GM06990 (cell line): ENCODE data around the gene NLGN3.

ENCODE experiments used
- DNase-seq: peaks from one replicate; pipeline ENCODE4 v3.0.0-alpha.2; 2011; ENCODE audit not compliant: insufficient read length; ENCODE audit errors: extremely low read depth
- H3K27me3 ChIP-seq: replicated peaks from 2 replicates; pipeline ENCODE4 v1.6.0; 2011; ENCODE audit warnings: low read length; ENCODE audit not compliant: control insufficient read depth, insufficient read depth
- H3K36me3 ChIP-seq: 2 replicates; pipeline ENCODE4 v1.5.1; 2011; ENCODE audit warnings: low read length; ENCODE audit not compliant: control insufficient read depth, insufficient read depth
- H3K4me3 ChIP-seq: replicated peaks from 2 replicates; pipeline ENCODE4 v1.5.1; 2011; ENCODE audit warnings: low read depth, mild to moderate bottlenecking, control low read depth, low read length
- TF ChIP-seq, protein P1 (sequence below): IDR thresholded peaks from 2 replicates; pipeline ENCODE4 v1.5.1; 2011; ENCODE audit warnings: low read length, control low read depth, mild to moderate bottlenecking, inconsistent platforms; ENCODE audit not compliant: insufficient read depth, poor library complexity, severe bottlenecking

NLGN3 gene

DNA sequence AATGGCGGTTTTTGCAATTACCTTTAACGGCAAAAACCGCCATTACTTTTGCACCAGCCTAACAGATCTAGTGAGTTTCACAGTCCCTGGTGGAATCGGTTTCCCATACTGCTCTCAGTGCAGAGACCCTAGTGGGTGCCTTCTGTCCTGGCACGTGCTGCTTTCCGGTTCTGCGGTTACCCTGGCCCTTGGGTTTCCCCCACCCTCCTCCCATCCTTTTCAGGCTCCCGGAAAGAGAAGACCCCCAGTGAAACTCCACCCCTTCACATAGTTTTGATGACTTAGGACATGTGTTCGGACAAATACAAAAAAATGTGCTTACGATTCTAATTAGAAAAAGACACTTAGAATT lies 36.9 kb downstream of the NLGN3 start:
- H3K27me3 ChIP-seq, result no peaks in the 10 kb centered on the region
- peak overlapping the region; percentile 50 for H3K4me3 ChIP-seq
- peaks cover 2% of the 10 kb centered on the region for H3K36me3 ChIP-seq
- TF ChIP-seq, protein P1, sequence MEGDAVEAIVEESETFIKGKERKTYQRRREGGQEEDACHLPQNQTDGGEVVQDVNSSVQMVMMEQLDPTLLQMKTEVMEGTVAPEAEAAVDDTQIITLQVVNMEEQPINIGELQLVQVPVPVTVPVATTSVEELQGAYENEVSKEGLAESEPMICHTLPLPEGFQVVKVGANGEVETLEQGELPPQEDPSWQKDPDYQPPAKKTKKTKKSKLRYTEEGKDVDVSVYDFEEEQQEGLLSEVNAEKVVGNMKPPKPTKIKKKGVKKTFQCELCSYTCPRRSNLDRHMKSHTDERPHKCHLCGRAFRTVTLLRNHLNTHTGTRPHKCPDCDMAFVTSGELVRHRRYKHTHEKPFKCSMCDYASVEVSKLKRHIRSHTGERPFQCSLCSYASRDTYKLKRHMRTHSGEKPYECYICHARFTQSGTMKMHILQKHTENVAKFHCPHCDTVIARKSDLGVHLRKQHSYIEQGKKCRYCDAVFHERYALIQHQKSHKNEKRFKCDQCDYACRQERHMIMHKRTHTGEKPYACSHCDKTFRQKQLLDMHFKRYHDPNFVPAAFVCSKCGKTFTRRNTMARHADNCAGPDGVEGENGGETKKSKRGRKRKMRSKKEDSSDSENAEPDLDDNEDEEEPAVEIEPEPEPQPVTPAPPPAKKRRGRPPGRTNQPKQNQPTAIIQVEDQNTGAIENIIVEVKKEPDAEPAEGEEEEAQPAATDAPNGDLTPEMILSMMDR, result no peak
- DNase-seq, result no peak

- Histone ChIP-seq H3K4me3 (peak overlapping the region; percentile 50), H3K36me3 (peaks cover 2% of the 10 kb centered on the region), H3K27me3 (no peaks in the 10 kb centered on the region)
- TF ChIP-seq, protein P1, result no peak
- peak; percentile 76 for DNase-seq
Observed at GRCh38 chrX:71181910-71182799, 37.5 kb downstream of the NLGN3 start.

DNA sequence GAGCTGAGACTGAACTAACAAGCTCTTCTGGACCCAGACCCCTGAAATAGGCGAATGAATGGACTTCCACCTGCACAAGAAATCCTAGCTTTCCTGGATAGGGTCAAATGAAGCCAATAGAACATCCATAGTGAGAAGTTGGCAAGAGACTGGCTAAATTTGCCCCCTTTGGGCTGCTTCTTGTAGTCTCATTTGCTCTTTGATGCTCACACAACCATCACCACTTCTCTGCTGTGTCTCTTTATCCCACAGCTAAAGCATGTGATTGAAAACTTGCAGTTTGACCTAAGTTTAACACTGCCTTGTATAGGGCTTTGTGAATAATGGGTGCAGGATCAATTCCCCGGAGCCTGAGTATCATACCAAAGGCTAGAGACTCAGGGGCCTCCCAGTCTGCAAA lies 38.2 kb downstream of the NLGN3 start:
- H3K36me3 ChIP-seq, result peaks cover 2% of the 10 kb centered on the region
- DNase-seq, result no peak
- TF ChIP-seq, protein P1, result no peak
- no peaks in the 10 kb centered on the region for H3K27me3 ChIP-seq
- no peak overlapping the region for H3K4me3 ChIP-seq

GRCh38 chrX:71183341-71183740 lies 38.7 kb downstream of the NLGN3 start:
- no peak for DNase-seq
- H3K27me3 ChIP-seq, result no peaks in the 10 kb centered on the region
- no peaks in the 10 kb centered on the region; the same call in 1 of the 2 replicates for H3K36me3 ChIP-seq
- H3K4me3 ChIP-seq, result no peak overlapping the region
- TF ChIP-seq, protein P1, result no peak

DNA sequence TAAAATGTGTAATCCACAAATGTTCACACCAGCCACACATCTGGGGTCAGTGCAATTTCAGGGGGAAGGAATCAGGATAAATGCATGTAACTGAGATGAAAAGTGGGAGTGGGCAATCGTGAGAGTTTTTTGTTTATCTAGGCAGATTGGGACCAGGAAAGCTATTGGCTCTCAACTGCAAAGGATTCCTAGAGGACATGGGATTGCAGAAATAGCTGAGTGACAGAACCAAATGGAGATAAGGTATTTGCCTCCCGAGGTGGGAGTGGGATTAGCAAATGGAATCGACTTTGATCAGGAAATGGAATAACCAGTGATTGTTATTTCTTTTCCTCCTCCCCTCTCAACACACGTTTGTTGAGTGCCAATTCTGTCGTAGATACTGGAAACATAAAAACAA lies 39.5 kb downstream of the NLGN3 start:
- no peaks in the 10 kb centered on the region; the same call in 1 of the 2 replicates for H3K36me3 ChIP-seq

More for the DNA sequence above, 39.5 kb downstream of the NLGN3 start:
- TF ChIP-seq, protein P1, result no peak
- no peak for DNase-seq
- no peaks in the 10 kb centered on the region for H3K27me3 ChIP-seq
- H3K4me3 ChIP-seq, result no peak overlapping the region
